ENCODE results near the gene SIX4.
A peak's percentile ranks its signal among the peaks of the same experiment; 100 is the strongest.

The SIX4 gene

GRCh38 chr14:60722107-60722356 is 2.1 kb downstream of the SIX4 start:
- no peak for DNase-seq (ENCODE audit: low read depth in 3 of 3)

- peak in 1 of 3 donors; percentile 30 for DNase-seq (ENCODE audit: low read depth in 3 of 3)
Observed at GRCh38 chr14:60721326-60722106, 2.6 kb downstream of the SIX4 start.

- DNase-seq (ENCODE audit: low read depth in 3 of 3): no peak
Observed at GRCh38 chr14:60720962-60721325, 3.2 kb downstream of the SIX4 start.

GRCh38 chr14:60720391-60720790 is 3.8 kb downstream of the SIX4 start:
- DNase-seq (ENCODE audit: low read depth in 3 of 3): no peak

- no peak for DNase-seq (ENCODE audit: low read depth in 3 of 3)
Observed at GRCh38 chr14:60713513-60713912, 10.6 kb downstream of the SIX4 start.

- no peak for DNase-seq (ENCODE audit: low read depth in 3 of 3)
Observed at GRCh38 chr14:60710494-60710893, 13.7 kb downstream of the SIX4 start.

GRCh38 chr14:60707858-60708257 is 16.3 kb downstream of the SIX4 start:
- no peak for DNase-seq (ENCODE audit: low read depth in 3 of 3)

GRCh38 chr14:60705100-60705499 is 19.1 kb downstream of the SIX4 start:
- no peak for DNase-seq (ENCODE audit: low read depth in 3 of 3)

GRCh38 chr14:60700598-60700997 is 23.6 kb downstream of the SIX4 start:
- DNase-seq (ENCODE audit: low read depth in 3 of 3): no peak

GRCh38 chr14:60695327-60695726 is 28.8 kb downstream of the SIX4 start:
- no peak for DNase-seq (ENCODE audit: low read depth in 3 of 3)

- DNase-seq (ENCODE audit: low read depth in 3 of 3): no peak
Observed at GRCh38 chr14:60691383-60692113, 32.6 kb downstream of the SIX4 start.

GRCh38 chr14:60686865-60687264 is 37.3 kb downstream of the SIX4 start:
- DNase-seq (ENCODE audit: low read depth in 3 of 3): no peak

- DNase-seq (ENCODE audit: low read depth in 3 of 3): no peak
Observed at GRCh38 chr14:60684203-60684602, 39.9 kb downstream of the SIX4 start.

- no peak for DNase-seq (ENCODE audit: low read depth in 3 of 3)
Observed at GRCh38 chr14:60681271-60681670, 42.9 kb downstream of the SIX4 start.

- no peak for DNase-seq (ENCODE audit: low read depth in 3 of 3)
Observed at GRCh38 chr14:60680511-60680910, 43.6 kb downstream of the SIX4 start.

- no peak for DNase-seq (ENCODE audit: low read depth in 3 of 3)
Observed at GRCh38 chr14:60679566-60680258, 44.4 kb downstream of the SIX4 start.

- no peak for DNase-seq (ENCODE audit: low read depth in 3 of 3)
Observed at GRCh38 chr14:60677701-60678100, 46.5 kb downstream of the SIX4 start.

GRCh38 chr14:60670989-60671388 is 53.2 kb downstream of the SIX4 start:
- DNase-seq (ENCODE audit: low read depth in 3 of 3): no peak

GRCh38 chr14:60668431-60669112 is 55.6 kb downstream of the SIX4 start:
- no peak for DNase-seq (ENCODE audit: low read depth in 3 of 3)

GRCh38 chr14:60665177-60665550 is 59.0 kb downstream of the SIX4 start:
- no peak for DNase-seq (ENCODE audit: low read depth in 3 of 3)

- no peak for DNase-seq (ENCODE audit: low read depth in 3 of 3)
Observed at GRCh38 chr14:60662982-60663381, 61.2 kb downstream of the SIX4 start.

- DNase-seq (ENCODE audit: low read depth in 3 of 3): no peak
Observed at GRCh38 chr14:60661721-60662120, 62.4 kb downstream of the SIX4 start.
